Measurements from ENCODE around the gene CD320.

- TF ChIP-seq, protein P1, sequence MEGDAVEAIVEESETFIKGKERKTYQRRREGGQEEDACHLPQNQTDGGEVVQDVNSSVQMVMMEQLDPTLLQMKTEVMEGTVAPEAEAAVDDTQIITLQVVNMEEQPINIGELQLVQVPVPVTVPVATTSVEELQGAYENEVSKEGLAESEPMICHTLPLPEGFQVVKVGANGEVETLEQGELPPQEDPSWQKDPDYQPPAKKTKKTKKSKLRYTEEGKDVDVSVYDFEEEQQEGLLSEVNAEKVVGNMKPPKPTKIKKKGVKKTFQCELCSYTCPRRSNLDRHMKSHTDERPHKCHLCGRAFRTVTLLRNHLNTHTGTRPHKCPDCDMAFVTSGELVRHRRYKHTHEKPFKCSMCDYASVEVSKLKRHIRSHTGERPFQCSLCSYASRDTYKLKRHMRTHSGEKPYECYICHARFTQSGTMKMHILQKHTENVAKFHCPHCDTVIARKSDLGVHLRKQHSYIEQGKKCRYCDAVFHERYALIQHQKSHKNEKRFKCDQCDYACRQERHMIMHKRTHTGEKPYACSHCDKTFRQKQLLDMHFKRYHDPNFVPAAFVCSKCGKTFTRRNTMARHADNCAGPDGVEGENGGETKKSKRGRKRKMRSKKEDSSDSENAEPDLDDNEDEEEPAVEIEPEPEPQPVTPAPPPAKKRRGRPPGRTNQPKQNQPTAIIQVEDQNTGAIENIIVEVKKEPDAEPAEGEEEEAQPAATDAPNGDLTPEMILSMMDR (conservative IDR thresholded peaks at IDR 0.05; ENCODE audit: low read depth, low read length): no peak
- TF ChIP-seq EZH2 (IDR thresholded peaks at IDR 0.05; ENCODE audit: borderline replicate concordance, low read depth, low read length, poor library complexity, severe bottlenecking): no peak
Observed at GRCh38 chr19:8322638-8322997, 14.5 kb upstream of the CD320 start.

All from A673 (cell line).